Smooth muscle cell (in vitro differentiated cells): ENCODE measurements around the gene TBC1D2B. TPM values are rescaled to one million over a fixed set of nuclear protein-coding genes. Genes with fewer than 3 reads are reported as not detected.

ENCODE experiments used
- DNase-seq: peaks from one replicate; lab custom pipeline; 2025; ENCODE audit not compliant: unreplicated experiment; lab: John Stamatoyannopoulos, UW
- H2AFZ ChIP-seq: fragments of 200-600 bp; sonication (generic); 2 replicates; pipeline ENCODE4 v1.6.0; 2016; ENCODE audit warnings: antibody characterized with exemption, low read depth, mild to moderate bottlenecking
- H3F3A ChIP-seq: fragments of 200-600 bp; sonication (generic); 2 replicates; pipeline ENCODE4 v1.6.0; 2017; ENCODE audit warnings: antibody characterized with exemption, low read depth
- H3K27ac ChIP-seq: fragments of 200-600 bp; sonication (generic); 2 replicates; pipeline ENCODE4 v1.5.1; 2016; ENCODE audit warnings: low read depth, mild to moderate bottlenecking
- H3K27me3 ChIP-seq: fragments of 200-600 bp; sonication (generic); 2 replicates; pipeline ENCODE4 v1.6.1; 2016; ENCODE audit warnings: low read depth, mild to moderate bottlenecking
- H3K36me3 ChIP-seq: fragments of 200-600 bp; sonication (generic); 2 replicates; pipeline ENCODE4 v1.5.1; 2016; ENCODE audit warnings: low read depth
- H3K4me1 ChIP-seq: fragments of 200-600 bp; sonication (generic); 2 replicates; pipeline ENCODE4 v1.5.1; 2016; ENCODE audit warnings: low read depth
- H3K4me2 ChIP-seq: fragments of 200-600 bp; sonication (generic); 2 replicates; pipeline ENCODE4 v1.6.0; 2016; ENCODE audit warnings: mild to moderate bottlenecking
- H3K4me3 ChIP-seq: fragments of 200-600 bp; sonication (generic); 2 replicates; pipeline ENCODE4 v1.5.1; 2016; ENCODE audit warnings: mild to moderate bottlenecking
- H3K79me2 ChIP-seq: fragments of 200-600 bp; sonication (generic); 2 replicates; pipeline ENCODE4 v1.6.0; 2016; ENCODE audit warnings: low read depth, mild to moderate bottlenecking
- H3K9ac ChIP-seq: fragments of 200-600 bp; sonication (generic); 2 replicates; pipeline ENCODE4 v1.6.0; 2016; ENCODE audit warnings: low read depth
- H3K9me3 ChIP-seq: fragments of 200-600 bp; sonication (generic); replicated peaks from 2 replicates; pipeline ENCODE4 v1.5.1; 2016; ENCODE audit warnings: low read depth
- H4K20me1 ChIP-seq: fragments of 200-600 bp; sonication (generic); 2 replicates; pipeline ENCODE4 v1.6.0; 2016; ENCODE audit warnings: low read depth
- CTCF ChIP-seq: fragments of 200-600 bp; sonication (generic); IDR thresholded peaks from 2 replicates; pipeline ENCODE4 v1.5.1; 2017; ENCODE audit warnings: borderline replicate concordance, mild to moderate bottlenecking, antibody characterized with exemption; ENCODE audit not compliant: insufficient read depth, poor library complexity, severe bottlenecking
- WGBS: methylation state at CpG from one replicate; pipeline ENCODE4 v1.1.7; 2016; ENCODE audit warnings: low lambda C conversion rate; 5-methylcytosine and 5-hydroxymethylcytosine counted together
- polyA plus RNA-seq: library from polyadenylated mRNA; unstranded; fragments of >200 nt; fragmentation: Nextera tagmentation; extraction: Ambion mirVana; gene quantifications from 2 replicates; pipeline ENCODE4 v1.2.1, GENCODE V29; 2016
- total RNA-seq: library from RNA; depleted of rRNA; stranded (reverse); fragments of >200 nt; gene quantifications from 2 replicates; pipeline ENCODE4 v1.2.3, GENCODE V29; 2014

TBC1D2B gene
- total and polyA plus RNA-seq, 2 experiments from 2014 or later = 14.2 to 19.4 TPM

DNA sequence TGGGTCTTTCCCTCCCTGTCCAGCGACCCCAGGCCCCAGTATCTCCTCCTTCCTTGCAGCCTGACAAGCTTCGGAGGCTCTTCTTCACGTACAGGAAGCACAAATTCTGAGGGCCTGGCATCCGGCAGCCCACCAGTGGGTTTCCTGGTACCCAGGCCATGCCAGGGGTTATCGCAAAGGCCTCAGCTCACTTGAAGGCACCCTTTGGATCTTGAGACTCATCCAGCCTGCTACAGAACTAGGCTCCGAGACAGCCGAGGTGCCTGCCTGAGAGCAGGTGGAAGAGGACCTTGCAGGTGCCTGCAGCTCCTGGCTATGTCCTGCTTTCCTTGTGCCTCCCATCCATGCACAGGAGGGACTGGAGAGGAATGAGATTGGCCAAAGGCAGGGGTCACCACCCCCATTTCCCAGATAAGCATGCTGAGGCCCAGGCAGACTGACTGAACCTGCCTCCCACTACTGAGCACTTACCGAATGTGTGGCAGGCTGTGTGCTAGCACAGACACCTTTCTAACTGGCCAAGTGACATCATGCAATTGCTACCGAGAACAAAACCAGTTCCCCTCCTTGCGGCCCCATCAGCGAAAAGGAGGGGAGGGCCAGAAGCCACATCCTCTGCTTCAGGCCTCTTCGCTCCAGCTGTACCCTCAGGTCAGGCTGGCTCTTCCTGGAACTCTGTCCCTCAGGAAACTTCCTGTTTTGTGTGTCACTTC lies 26.1 kb upstream of the TBC1D2B start:
- no peaks in the 10 kb centered on the region for H3K79me2 ChIP-seq
- no peaks in the 10 kb centered on the region for H3K27me3 ChIP-seq
- H3K36me3 ChIP-seq = no peaks in the 10 kb centered on the region
- H3K4me3 ChIP-seq = no peak overlapping the region
- no peak overlapping the region for H3K4me2 ChIP-seq
- TF ChIP-seq CTCF = no peak
- H3K27ac ChIP-seq = no peak overlapping the region
- H3K9me3 ChIP-seq = no peaks in the 10 kb centered on the region
- no peak overlapping the region for H2AFZ ChIP-seq
- DNase-seq = no peak
- H3K9ac ChIP-seq = no peak overlapping the region
- 87% methylated on average over 12 of the region's 12 CpGs for WGBS
- no peaks in the 10 kb centered on the region for H4K20me1 ChIP-seq
- no peaks in the 10 kb centered on the region for H3K4me1 ChIP-seq
- H3F3A ChIP-seq = no peaks in the 10 kb centered on the region

DNA sequence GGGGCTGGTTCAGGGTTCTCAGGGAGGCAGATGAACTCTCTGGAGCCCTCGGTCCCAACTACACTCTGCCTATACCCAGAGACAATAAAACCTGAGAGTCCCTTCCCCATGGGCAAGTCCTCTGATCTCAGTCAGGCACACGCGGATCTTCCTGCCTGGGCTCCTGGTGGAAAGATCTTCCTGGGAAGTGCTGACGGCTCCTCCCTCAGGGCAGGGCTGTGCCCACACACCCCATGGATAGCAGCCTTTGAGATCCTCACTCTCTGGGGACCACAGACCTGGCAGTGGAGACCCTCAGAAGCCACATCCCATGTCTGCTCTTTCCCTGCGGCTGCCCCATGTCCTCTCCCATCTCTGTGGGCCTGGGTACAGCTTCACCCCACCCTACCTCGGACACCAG lies 25.2 kb upstream of the TBC1D2B start:
- Histone ChIP-seq H3K4me2 (no peak overlapping the region), H3K9me3 (no peaks in the 10 kb centered on the region), H4K20me1 (no peaks in the 10 kb centered on the region), H3K36me3 (no peaks in the 10 kb centered on the region), H3F3A (no peaks in the 10 kb centered on the region), H3K9ac (no peak overlapping the region), H3K79me2 (no peaks in the 10 kb centered on the region), H2AFZ (no peak overlapping the region), H3K4me3 (no peak overlapping the region), H3K27me3 (no peaks in the 10 kb centered on the region), H3K4me1 (no peaks in the 10 kb centered on the region), H3K27ac (no peak overlapping the region)
- no peak for TF ChIP-seq CTCF
- 87% methylated on average over 6 of the region's 6 CpGs for WGBS
- no peak for DNase-seq

DNA sequence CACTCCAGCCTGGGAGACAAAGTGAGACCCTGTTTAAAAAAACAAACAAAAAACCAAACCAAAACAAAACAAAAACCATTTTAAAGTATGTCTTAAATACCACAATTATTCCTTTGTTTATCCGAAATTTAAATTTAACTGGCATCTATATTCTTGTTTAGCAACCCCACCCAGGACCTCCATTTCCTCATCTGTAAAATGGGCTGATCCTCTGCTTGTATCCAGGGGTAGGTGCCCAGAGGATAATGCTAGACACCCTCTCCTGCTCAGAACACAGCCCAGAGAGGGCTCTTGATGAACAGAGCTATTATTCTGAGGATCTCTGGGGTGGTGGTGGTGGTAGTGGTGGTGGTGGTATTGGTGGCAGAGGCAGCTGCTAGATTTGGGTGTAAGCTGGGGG lies 24.7 kb upstream of the TBC1D2B start:
- H4K20me1 ChIP-seq = no peaks in the 10 kb centered on the region
- no peaks in the 10 kb centered on the region for H3K79me2 ChIP-seq
- no peak overlapping the region for H3K4me3 ChIP-seq
- no peaks in the 10 kb centered on the region for H3K4me1 ChIP-seq
- 71% methylated on average over 1 of the region's 1 CpG for WGBS
- H3K27ac ChIP-seq = no peak overlapping the region
- DNase-seq = no peak
- H3K9me3 ChIP-seq = no peaks in the 10 kb centered on the region
- H3K9ac ChIP-seq = no peak overlapping the region
- TF ChIP-seq CTCF = no peak
- no peak overlapping the region for H2AFZ ChIP-seq
- H3K36me3 ChIP-seq = no peaks in the 10 kb centered on the region
- no peaks in the 10 kb centered on the region for H3K27me3 ChIP-seq
- no peaks in the 10 kb centered on the region for H3F3A ChIP-seq
- no peak overlapping the region for H3K4me2 ChIP-seq

GRCh38 chr15:78101423-78102105 lies 24.1 kb upstream of the TBC1D2B start:
- Histone ChIP-seq H3K9me3 (no peaks in the 10 kb centered on the region), H3K36me3 (no peaks in the 10 kb centered on the region), H3K4me1 (no peaks in the 10 kb centered on the region), H3K4me2 (no peak overlapping the region), H3K27ac (no peak overlapping the region), H3K4me3 (no peak overlapping the region), H3K27me3 (no peaks in the 10 kb centered on the region), H2AFZ (no peak overlapping the region), H4K20me1 (no peaks in the 10 kb centered on the region), H3K79me2 (no peaks in the 10 kb centered on the region), H3K9ac (no peak overlapping the region), H3F3A (no peaks in the 10 kb centered on the region)
- TF ChIP-seq CTCF = no peak
- 81% methylated on average over 5 of the region's 5 CpGs for WGBS
- no peak for DNase-seq
